NT2/D1 (cell line): Measurements from ENCODE around the gene BCAP29.

Experiments used
- SUZ12 ChIP-seq: IDR thresholded peaks from 2 replicates; pipeline ENCODE4 v1.6.1; 2011; ENCODE audit not compliant: insufficient read length, insufficient read depth; ENCODE audit errors: extremely low read depth
- ZNF274 ChIP-seq: IDR thresholded peaks from 2 replicates; pipeline ENCODE4 v1.6.1; 2011; ENCODE audit warnings: mild to moderate bottlenecking, low read depth, low read length

GRCh38 chr7:107579554-107579884, 527 bp upstream of the BCAP29 start:
- TF ChIP-seq ZNF274: no peak
- no peak for TF ChIP-seq SUZ12
